ENCODE results near the gene SLC39A12.

SLC39A12 gene

DNA sequence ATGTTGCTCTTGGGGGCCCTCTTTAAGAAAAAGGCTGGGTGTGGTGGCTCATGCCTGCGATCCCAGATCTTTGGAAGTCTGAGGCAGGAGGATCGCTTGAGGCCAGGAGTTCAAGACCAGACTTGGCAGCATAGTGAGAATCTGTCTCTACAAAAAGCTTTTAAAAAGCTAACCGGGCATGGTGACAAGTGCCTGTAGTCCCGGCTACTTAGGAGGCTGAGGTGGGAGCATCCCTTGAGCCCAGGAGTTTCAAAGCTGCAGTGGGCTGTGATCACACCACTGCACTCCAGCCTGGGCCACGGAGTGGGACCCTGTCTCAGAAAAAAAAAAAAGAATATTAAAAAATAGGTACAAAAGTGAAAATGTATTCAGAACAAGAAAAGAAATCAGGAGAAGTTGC, 38.1 kb upstream of the SLC39A12 start:
- no peak for DNase-seq (ENCODE audit: low read depth)
- no peak overlapping the region for H3K4me3 ChIP-seq (ENCODE audit: low read depth, low read length)
- TF ChIP-seq, protein P1, sequence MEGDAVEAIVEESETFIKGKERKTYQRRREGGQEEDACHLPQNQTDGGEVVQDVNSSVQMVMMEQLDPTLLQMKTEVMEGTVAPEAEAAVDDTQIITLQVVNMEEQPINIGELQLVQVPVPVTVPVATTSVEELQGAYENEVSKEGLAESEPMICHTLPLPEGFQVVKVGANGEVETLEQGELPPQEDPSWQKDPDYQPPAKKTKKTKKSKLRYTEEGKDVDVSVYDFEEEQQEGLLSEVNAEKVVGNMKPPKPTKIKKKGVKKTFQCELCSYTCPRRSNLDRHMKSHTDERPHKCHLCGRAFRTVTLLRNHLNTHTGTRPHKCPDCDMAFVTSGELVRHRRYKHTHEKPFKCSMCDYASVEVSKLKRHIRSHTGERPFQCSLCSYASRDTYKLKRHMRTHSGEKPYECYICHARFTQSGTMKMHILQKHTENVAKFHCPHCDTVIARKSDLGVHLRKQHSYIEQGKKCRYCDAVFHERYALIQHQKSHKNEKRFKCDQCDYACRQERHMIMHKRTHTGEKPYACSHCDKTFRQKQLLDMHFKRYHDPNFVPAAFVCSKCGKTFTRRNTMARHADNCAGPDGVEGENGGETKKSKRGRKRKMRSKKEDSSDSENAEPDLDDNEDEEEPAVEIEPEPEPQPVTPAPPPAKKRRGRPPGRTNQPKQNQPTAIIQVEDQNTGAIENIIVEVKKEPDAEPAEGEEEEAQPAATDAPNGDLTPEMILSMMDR (conservative IDR thresholded peaks at IDR 0.05; ENCODE audit: low read depth, low read length) = no peak

DNA sequence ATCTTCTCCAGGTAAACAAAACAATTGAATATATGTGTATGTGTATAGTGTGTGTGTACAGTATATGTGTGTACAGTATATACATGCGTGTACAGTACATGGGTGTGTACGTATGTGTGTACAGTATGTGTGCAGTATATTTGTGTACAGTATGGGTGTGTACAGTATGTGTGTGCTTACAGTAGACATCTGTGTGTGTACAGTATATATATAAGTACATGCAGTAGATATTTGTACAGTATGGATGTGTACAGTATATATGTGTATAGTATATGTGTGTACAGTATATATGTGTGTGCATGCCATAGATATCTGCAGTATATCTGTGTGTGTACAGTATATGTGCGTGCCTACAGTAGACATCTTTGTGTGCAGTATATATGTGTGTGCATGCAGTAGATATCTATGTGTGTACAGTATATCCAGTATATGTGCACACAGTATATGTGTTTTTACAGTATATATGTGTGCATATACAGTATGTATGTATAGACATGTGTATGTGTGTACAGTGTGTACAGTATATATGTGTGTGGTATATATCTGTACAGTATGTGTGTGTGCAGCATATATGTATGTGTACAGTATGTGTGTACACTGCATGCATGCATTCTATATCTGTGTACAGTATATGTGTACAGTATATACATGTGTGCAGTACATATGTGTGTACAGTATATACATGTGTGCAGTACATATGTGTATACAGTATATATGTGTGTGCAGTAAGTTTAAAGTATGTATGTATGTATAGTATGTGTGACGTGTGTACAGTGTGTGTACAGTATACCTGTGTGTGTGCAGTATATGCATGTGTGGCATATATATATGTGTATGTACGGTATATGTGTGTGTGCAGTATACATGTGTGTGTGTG, 37.3 kb upstream of the SLC39A12 start:
- no peak overlapping the region for H3K4me3 ChIP-seq (ENCODE audit: low read depth, low read length)
- TF ChIP-seq, protein P1 (conservative IDR thresholded peaks at IDR 0.05; ENCODE audit: low read depth, low read length) = no peak
- no peak for DNase-seq (ENCODE audit: low read depth)

DNA sequence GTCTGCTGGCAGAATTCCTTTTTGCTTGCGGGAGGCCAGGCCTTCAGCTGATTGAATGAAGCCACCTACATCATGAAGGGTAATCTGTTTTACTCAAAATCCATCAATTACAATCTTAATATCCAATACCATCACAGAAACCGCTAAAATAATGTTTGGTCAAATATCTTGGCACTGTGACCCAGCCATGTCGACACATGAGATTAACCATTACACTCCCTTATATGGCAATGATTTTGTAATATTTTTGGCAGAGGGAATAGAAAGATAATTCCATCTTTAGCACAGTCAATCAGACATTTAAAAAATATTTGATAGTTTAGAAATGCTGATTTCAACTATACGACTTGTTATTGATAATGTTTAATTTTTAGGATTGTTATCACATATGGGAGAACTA, 36.5 kb upstream of the SLC39A12 start:
- DNase-seq (ENCODE audit: low read depth) = no peak
- H3K4me3 ChIP-seq (ENCODE audit: low read depth, low read length) = no peak overlapping the region
- TF ChIP-seq, protein P1 (conservative IDR thresholded peaks at IDR 0.05; ENCODE audit: low read depth, low read length) = no peak

- no peak overlapping the region for H3K4me3 ChIP-seq (ENCODE audit: low read depth, low read length)
- DNase-seq (ENCODE audit: low read depth) = no peak
- TF ChIP-seq, protein P1 (conservative IDR thresholded peaks at IDR 0.05; ENCODE audit: low read depth, low read length) = no peak
These were observed 33.4 kb upstream of the SLC39A12 start for GRCh38 chr10:17918187-17918903.

DNA sequence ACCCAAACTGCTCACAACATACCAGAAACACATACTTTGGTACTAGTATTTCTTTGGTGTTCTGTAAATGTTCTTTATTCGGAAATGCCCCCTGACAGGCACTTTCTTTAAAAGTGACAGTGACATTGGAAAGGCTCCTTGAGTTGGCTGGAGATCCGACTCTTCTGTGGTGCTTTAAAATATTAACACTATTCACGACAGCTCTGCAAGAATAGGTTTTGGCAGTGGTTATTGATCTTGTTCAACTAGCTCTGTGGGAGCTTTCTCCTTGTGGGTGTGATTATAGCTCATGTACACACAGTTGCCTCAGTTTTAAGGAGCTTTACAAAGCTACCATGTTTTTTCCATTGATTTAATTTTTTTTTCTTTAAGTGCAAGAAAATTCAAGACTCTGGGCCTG, 30.3 kb upstream of the SLC39A12 start:
- H3K4me3 ChIP-seq (ENCODE audit: low read depth, low read length) = no peak overlapping the region
- TF ChIP-seq, protein P1 (conservative IDR thresholded peaks at IDR 0.05; ENCODE audit: low read depth, low read length) = no peak
- no peak for DNase-seq (ENCODE audit: low read depth)

DNA sequence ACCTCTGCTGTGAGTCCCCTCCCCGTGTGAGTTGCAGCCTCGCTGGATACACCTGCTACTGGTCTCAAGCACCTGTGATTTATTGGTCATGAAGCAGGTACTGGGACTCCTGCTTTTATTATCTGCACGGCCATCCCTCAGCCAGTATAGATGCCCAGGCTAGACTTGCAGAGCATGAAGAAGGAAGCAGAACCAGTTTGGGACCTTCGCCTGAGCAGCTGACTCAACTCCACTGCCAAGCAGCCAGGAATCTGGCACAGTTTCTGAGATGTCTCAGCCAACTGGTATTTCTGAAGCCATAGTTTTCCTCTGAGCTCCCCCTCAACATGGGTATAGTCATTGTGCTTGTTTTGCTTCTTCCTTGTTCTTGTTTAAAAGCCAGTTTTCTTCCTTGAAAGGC, 28.0 kb upstream of the SLC39A12 start:
- TF ChIP-seq, protein P1 (conservative IDR thresholded peaks at IDR 0.05; ENCODE audit: low read depth, low read length) = no peak
- DNase-seq (ENCODE audit: low read depth) = peak; percentile 81
- H3K4me3 ChIP-seq (ENCODE audit: low read depth, low read length) = no peak overlapping the region

All from choroid plexus epithelial cell (primary cell).